ENCODE measurements around the gene MAD1L1. TPM values are rescaled to one million over a fixed set of nuclear protein-coding genes. Genes with fewer than 3 reads are reported as not detected.

Gene MAD1L1
- total RNA-seq, 4 donors from 2014 or later = 8.0 to 52.7 (median 26.7) TPM

DNA sequence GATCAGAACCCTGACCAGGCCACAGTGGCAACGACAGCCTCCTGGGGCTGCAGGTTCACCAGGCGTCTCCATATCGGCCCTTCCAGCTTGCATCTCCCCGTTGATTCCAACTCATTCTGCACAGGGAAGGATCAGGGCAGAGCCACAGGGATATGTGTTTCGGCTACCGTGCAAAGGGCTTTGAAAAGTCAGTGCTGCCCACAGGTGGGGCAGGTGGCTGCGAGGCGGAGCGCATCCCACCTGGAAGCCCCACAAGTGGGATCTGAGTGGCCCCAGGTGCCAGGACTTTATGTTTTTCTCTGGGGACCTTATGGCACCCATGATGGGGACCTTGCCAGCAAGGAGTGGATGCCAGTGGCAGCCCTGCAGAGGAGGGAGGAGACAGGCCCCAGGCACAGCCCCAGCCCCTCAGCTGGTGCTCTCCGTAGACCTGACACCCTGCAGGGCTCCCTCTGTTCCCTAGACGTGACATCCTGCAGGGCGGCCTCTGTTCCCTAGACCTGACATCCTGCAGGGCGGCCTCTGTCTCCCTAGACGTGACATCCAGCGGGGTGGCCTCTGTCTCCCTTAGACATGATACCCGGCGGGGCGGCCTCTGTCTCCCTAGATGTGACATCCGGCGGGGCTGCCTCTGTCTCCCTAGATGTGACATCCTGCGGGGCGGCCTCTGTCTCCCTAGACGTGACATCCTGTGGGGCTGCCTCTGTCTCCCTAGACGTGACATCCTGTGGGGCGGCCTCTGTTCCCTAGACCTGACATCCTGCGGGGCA is 373.3 kb downstream of the MAD1L1 start:
- Histone ChIP-seq H3K9me3 (no peaks in the 10 kb centered on the region), H3K36me3 (no peaks in the 10 kb centered on the region), H3K4me1 (no peaks in the 10 kb centered on the region), H3K4me3 (no peak overlapping the region), H3K27me3 (no peaks in the 10 kb centered on the region), H3K27ac (no peak overlapping the region)
- intact Hi-C loops (cut with DNase I; ENCODE audit: low total_unique reads) = no loop called here
- 92% methylated on average over 26 of the region's 26 CpGs; no CpG with 5 or more reads in 1 of the 2 donors for WGBS, 2 donors (ENCODE audit: low coverage in 1 of 2)
- in situ Hi-C loops (cut with MboI; ENCODE audit: low pct_ligation_motif_present in 1 of 4, low pct_unique_long_range_greater_than_20kb in 1 of 4, low sequenced_read_pairs in 3 of 4) = no loop called here
- no peak for TF ChIP-seq EP300 (IDR thresholded peaks at IDR 0.05; ENCODE audit: low read depth)
- TF ChIP-seq, protein P1, sequence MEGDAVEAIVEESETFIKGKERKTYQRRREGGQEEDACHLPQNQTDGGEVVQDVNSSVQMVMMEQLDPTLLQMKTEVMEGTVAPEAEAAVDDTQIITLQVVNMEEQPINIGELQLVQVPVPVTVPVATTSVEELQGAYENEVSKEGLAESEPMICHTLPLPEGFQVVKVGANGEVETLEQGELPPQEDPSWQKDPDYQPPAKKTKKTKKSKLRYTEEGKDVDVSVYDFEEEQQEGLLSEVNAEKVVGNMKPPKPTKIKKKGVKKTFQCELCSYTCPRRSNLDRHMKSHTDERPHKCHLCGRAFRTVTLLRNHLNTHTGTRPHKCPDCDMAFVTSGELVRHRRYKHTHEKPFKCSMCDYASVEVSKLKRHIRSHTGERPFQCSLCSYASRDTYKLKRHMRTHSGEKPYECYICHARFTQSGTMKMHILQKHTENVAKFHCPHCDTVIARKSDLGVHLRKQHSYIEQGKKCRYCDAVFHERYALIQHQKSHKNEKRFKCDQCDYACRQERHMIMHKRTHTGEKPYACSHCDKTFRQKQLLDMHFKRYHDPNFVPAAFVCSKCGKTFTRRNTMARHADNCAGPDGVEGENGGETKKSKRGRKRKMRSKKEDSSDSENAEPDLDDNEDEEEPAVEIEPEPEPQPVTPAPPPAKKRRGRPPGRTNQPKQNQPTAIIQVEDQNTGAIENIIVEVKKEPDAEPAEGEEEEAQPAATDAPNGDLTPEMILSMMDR (IDR thresholded peaks at IDR 0.05) = no peak
- TF ChIP-seq POLR2A (IDR thresholded peaks at IDR 0.05) = no peak
- TF ChIP-seq POLR2AphosphoS5 (IDR thresholded peaks at IDR 0.05) = no peak
- no peak for DNase-seq

DNA sequence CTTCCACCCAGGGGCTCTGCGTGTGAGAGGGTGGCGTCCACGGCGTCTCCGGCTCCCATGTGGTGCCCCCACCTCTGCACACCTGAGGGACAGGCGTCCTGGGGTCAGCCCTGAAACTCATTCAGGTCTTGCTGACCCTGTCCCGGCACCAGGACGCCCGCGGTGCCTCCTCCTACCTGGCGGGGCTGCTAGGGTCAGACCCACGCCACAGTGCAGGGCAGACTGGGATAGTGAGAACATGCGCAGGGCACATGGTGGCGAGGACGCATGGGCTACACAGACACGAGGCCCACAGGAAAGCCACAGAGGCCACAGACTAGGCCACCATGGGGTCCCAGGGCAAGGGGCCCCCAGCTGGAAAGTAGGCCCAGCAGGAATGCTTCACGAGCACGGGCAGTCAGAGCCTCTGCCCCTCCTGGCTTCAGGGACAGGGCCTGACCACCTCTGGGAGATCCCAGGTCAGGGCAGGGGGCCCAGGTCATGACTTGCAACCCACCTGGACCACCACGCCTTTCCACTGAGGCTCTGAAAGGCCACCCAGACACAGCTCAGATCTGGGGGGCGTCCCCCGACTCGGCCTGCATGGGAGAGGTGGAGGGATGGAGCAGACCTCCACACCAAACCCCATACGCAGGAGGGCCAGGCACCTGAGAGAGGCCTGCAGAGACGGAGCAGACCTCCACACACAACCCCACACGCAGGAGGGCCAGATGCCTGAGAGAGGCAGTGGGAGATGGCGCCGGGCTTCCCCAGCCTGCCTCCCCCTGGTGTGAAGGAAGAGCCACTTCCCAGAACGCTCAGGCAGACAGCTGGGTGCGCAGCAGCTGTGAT is 374.1 kb downstream of the MAD1L1 start:
- 92% methylated on average over 20 of the region's 29 CpGs; no CpG with 5 or more reads in 1 of the 2 donors for WGBS, 2 donors (ENCODE audit: low coverage in 1 of 2)
- in situ Hi-C loops (cut with MboI; ENCODE audit: low pct_ligation_motif_present in 1 of 4, low pct_unique_long_range_greater_than_20kb in 1 of 4, low sequenced_read_pairs in 3 of 4) = no loop called here

DNA sequence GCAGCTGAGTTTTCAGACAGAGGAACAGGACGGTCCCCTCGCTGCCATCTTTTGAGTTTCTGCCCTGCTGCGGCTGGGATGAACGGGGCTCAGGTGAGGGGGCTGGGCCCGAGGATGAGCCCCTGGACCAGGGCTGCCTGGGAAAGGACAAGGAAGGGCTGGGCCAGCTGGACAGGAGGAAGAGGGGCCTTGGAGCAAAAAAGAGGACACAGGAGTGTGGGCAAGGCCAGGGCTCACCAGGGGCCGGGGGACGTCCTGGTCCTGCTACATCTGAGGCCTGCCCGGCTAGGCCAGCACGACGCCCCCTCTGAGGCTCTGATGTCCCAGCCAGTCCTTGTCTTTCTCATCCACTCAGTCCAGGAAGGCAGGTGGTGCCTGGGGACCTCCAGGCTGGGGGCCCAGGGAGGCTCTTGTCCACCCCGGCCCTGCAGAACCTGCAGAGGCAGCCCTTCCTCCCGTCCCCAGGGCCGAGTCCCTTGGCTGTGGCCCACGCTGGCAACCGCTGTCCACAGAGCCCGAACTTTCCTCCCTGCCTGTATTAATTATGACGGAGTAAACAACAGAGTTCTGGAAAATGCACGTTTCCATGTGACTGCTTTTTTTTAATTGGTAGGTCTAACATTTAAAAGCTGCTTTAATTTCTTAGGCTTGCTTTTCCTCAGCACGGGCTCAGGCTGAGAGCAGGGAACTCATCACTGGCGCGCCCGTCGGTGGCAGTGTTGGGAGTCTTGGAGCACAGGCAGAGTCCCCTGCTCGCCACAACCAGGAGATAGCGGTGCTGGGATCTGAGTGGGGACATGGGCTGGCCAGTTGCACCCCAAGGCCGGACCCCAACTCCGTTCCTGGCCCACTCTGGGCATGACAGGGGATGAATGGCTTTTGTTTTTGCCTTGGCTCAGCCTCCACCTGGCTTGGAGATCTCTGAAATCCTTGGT is 375.0 kb downstream of the MAD1L1 start:
- no peak for DNase-seq
- Histone ChIP-seq H3K4me3 (no peak overlapping the region), H3K27me3 (no peaks in the 10 kb centered on the region), H3K27ac (no peak overlapping the region), H3K36me3 (no peaks in the 10 kb centered on the region), H3K9me3 (no peaks in the 10 kb centered on the region), H3K4me1 (no peaks in the 10 kb centered on the region)
- TF ChIP-seq, protein P1 (IDR thresholded peaks at IDR 0.05) = no peak
- TF ChIP-seq POLR2AphosphoS5 (IDR thresholded peaks at IDR 0.05) (no peak), EP300 (IDR thresholded peaks at IDR 0.05; ENCODE audit: low read depth) (no peak), POLR2A (IDR thresholded peaks at IDR 0.05) (no peak)
- intact Hi-C loops (cut with DNase I; ENCODE audit: low total_unique reads) = no loop called here
- in situ Hi-C loops (cut with MboI; ENCODE audit: low pct_ligation_motif_present in 1 of 4, low pct_unique_long_range_greater_than_20kb in 1 of 4, low sequenced_read_pairs in 3 of 4) = no loop called here
- 92 to 96% methylated on average over 10 to 23 of the region's 27 CpGs for WGBS, 2 donors (ENCODE audit: low coverage in 1 of 2)

More for the DNA sequence above, 374.1 kb downstream of the MAD1L1 start:
- intact Hi-C loops (cut with DNase I; ENCODE audit: low total_unique reads) = no loop called here
- H3K4me1 ChIP-seq = no peaks in the 10 kb centered on the region
- no peak overlapping the region for H3K27ac ChIP-seq
- no peaks in the 10 kb centered on the region for H3K27me3 ChIP-seq
- DNase-seq = no peak
- H3K36me3 ChIP-seq = no peaks in the 10 kb centered on the region
- no peak for TF ChIP-seq POLR2A (IDR thresholded peaks at IDR 0.05)
- TF ChIP-seq EP300 (IDR thresholded peaks at IDR 0.05; ENCODE audit: low read depth) = no peak
- TF ChIP-seq, protein P1 (IDR thresholded peaks at IDR 0.05) = no peak
- TF ChIP-seq POLR2AphosphoS5 (IDR thresholded peaks at IDR 0.05) = no peak
- no peak overlapping the region for H3K4me3 ChIP-seq
- H3K9me3 ChIP-seq = no peaks in the 10 kb centered on the region
